GM12878 (cell line): Measurements from ENCODE around the gene FKBP11. TPM values are rescaled to one million over a fixed set of nuclear protein-coding genes. Genes with fewer than 3 reads are reported as not detected.

Source experiments
- ATAC-seq: fragments of 200-7000 bp; cut with Tn5 transposase; 3 replicates; pipeline ENCODE4 v1.9.1; 2020; ENCODE audit warnings: mild to moderate bottlenecking, moderate library complexity
- BruUV-seq: library from RNA; stranded (reverse); fragments of 400-500 nt; replicated peaks from 2 replicates; lab custom pipeline; 2021; lab: Mats Ljungman, UMichigan
- CTCF ChIA-PET: fragments of 300-600 bp; sonication (Branson Sonifier 250); formaldehyde crosslinking; extraction: SDS; loops from one replicate; lab custom pipeline; 2021; ENCODE audit warnings: inconsistent platforms; lab: Yijun Ruan, JAX
- POLR2A ChIA-PET: fragments of 350-600 bp; formaldehyde crosslinking; extraction: SDS; loops from one replicate; lab custom pipeline; 2021; ENCODE audit warnings: inconsistent platforms; lab: Charles Lee
- RAD21 ChIA-PET: fragments of 300-600 bp; sonication (Branson Sonifier 250); formaldehyde crosslinking; loops from one replicate; lab custom pipeline; 2023; ENCODE audit warnings: antibody characterized with exemption; ENCODE audit not compliant: unreplicated experiment; lab: Charles Lee
- SMC1A ChIA-PET: fragments of 300-600 bp; sonication (Branson Sonifier 250); formaldehyde crosslinking; loops from one replicate; lab custom pipeline; 2023; ENCODE audit not compliant: unreplicated experiment, uncharacterized antibody; lab: Charles Lee
- DNase-seq: peaks from one replicate; pipeline ENCODE4 v3.0.0-alpha.2; 2011; ENCODE audit warnings: low read depth, low spot score
- FAIRE-seq: peaks from 3 replicates; lab custom pipeline; 2011; peaks lifted over from hg19 to GRCh38; lab: Jason Lieb, UNC
- H2AFZ ChIP-seq: 2 replicates; pipeline ENCODE4 v1.6.0; 2011; ENCODE audit warnings: low read depth, low read length, control low read depth; ENCODE audit not compliant: control insufficient read depth
- H3K27ac ChIP-seq: 2 replicates; pipeline ENCODE4 v1.5.1; 2011; ENCODE audit warnings: control low read depth; ENCODE audit not compliant: control insufficient read depth, insufficient read depth
- H3K27me3 ChIP-seq, 2 experiments: replicated peaks in 1 of 2; 2 replicates each; pipeline versions ENCODE4 v1.6.0 to v1.6.1; 2011; ENCODE audit warnings: low read length in 1 of 2; ENCODE audit not compliant: control insufficient read depth in 2 of 2, insufficient read depth in 2 of 2
- H3K36me3 ChIP-seq, 2 experiments: 2 replicates each; pipeline ENCODE4 v1.5.1; 2011; ENCODE audit warnings: low read length in 1 of 2; ENCODE audit not compliant: control insufficient read depth in 2 of 2, insufficient read depth in 2 of 2
- H3K4me1 ChIP-seq: 2 replicates; pipeline ENCODE4 v1.6.1; 2011; ENCODE audit warnings: mild to moderate bottlenecking, low read length, moderate library complexity, mixed read lengths; ENCODE audit not compliant: control insufficient read depth, insufficient read depth
- H3K4me2 ChIP-seq: 2 replicates; pipeline ENCODE4 v1.6.0; 2011; ENCODE audit warnings: control low read depth; ENCODE audit not compliant: control insufficient read depth, insufficient read depth
- H3K4me3 ChIP-seq: fragments of 200-600 bp; sonication (generic); 2 replicates; pipeline ENCODE4 v1.5.1; 2016
- H3K79me2 ChIP-seq: 2 replicates; pipeline ENCODE4 v1.6.0; 2011; ENCODE audit warnings: low read length; ENCODE audit not compliant: control insufficient read depth, insufficient read depth
- H3K9ac ChIP-seq: 2 replicates; pipeline ENCODE4 v1.8.0; 2011; ENCODE audit warnings: low read length, control low read depth, mixed read lengths; ENCODE audit not compliant: control insufficient read depth, insufficient read depth
- H3K9me3 ChIP-seq: replicated peaks from 3 replicates; pipeline ENCODE4 v1.5.1; 2011; ENCODE audit warnings: mild to moderate bottlenecking, low read length; ENCODE audit not compliant: control insufficient read depth, insufficient read depth
- H4K20me1 ChIP-seq: 2 replicates; pipeline ENCODE4 v1.6.0; 2011; ENCODE audit not compliant: control insufficient read depth, insufficient read depth
- BMI1 ChIP-seq: fragments of 450-650 bp; IDR thresholded peaks from 2 replicates; pipeline ENCODE4 v1.6.1; 2016; ENCODE audit warnings: mild to moderate bottlenecking, moderate library complexity, borderline replicate concordance
- BRCA1 ChIP-seq: IDR thresholded peaks from 2 replicates; pipeline ENCODE4 v1.6.1; 2011; ENCODE audit warnings: low read depth, low read length, improper control_type of control experiment
- CREB1 ChIP-seq: IDR thresholded peaks from 2 replicates; pipeline ENCODE4 v1.6.1; 2012; ENCODE audit warnings: low read depth, mild to moderate bottlenecking, inconsistent platforms
- FOXM1 ChIP-seq: IDR thresholded peaks from 2 replicates; pipeline ENCODE4 v1.6.1; 2012; ENCODE audit warnings: low read depth, mild to moderate bottlenecking, inconsistent platforms, low read length, moderate library complexity
- HDAC6 ChIP-seq: fragments of 200-600 bp; sonication (generic); IDR thresholded peaks from one replicate; pipeline ENCODE4 v1.8.0; 2017; ENCODE audit warnings: antibody characterized with exemption; ENCODE audit not compliant: unreplicated experiment
- LARP7 ChIP-seq: fragments of 450-650 bp; IDR thresholded peaks from 2 replicates; pipeline ENCODE4 v1.6.1; 2017; ENCODE audit warnings: mild to moderate bottlenecking
- NR2C2 ChIP-seq: IDR thresholded peaks from 2 replicates; pipeline ENCODE4 v1.6.1; 2011; ENCODE audit warnings: borderline replicate concordance, low read depth; ENCODE audit not compliant: control insufficient read depth, insufficient read length
- POU2F2 ChIP-seq: IDR thresholded peaks from 3 replicates; pipeline ENCODE4 v1.6.1; 2011; ENCODE audit warnings: low read depth, mild to moderate bottlenecking, low read length, borderline replicate concordance
- TBL1XR1 ChIP-seq: IDR thresholded peaks from 2 replicates; pipeline ENCODE4 v1.6.1; 2012; ENCODE audit warnings: low read depth, low read length, improper control_type of control experiment
- ZNF274 ChIP-seq: IDR thresholded peaks from one replicate; pipeline ENCODE4 v1.8.0; 2011; ENCODE audit not compliant: insufficient read length, insufficient read depth
- ZNF384 ChIP-seq: IDR thresholded peaks from 2 replicates; pipeline ENCODE4 v1.6.1; 2012; ENCODE audit warnings: low read depth, mild to moderate bottlenecking, low read length, improper control_type of control experiment, borderline replicate concordance
- WGBS: methylation state at CpG from one replicate; pipeline ENCODE4 v1.1.6; 2016; ENCODE audit warnings: low lambda C conversion rate; ENCODE audit not compliant: insufficient replicate concordance, insufficient coverage; ENCODE audit errors: missing lambda C conversion rate; 5-methylcytosine and 5-hydroxymethylcytosine counted together
- in situ Hi-C: fragments of 300-500 bp; cut with MboI; formaldehyde crosslinking; loops from 9 replicates; pipeline ENCODE4 v1.14.3; 2018; ENCODE audit warnings: mixed read lengths
- intact Hi-C: fragments of 100-400 bp; cut with micrococcal nuclease; formaldehyde crosslinking; loops from one replicate; pipeline ENCODE4 v1.14.2; 2022; ENCODE audit not compliant: unreplicated experiment
- polyA plus RNA-seq, 11 experiments: library from polyadenylated mRNA; depleted of rRNA in 4 of 11; unstranded in 6 of 11; stranded (reverse) in 5 of 11; fragments of >200 nt; fragmentation: Nextera tagmentation in 4 of 11; fragmentation: Illumina TruSeq in 1 of 11; extraction: Ambion mirVana in 4 of 11; extraction: Trizol in 1 of 11; gene quantifications; 1 replicate in 1 of 11; 2 replicates in 10 of 11; pipeline versions ENCODE4 v1.2.1 to v1.2.3, GENCODE V29; 2011 to 2016; ENCODE audit warnings: inconsistent platforms in 2 of 11, missing spikeins in 2 of 11, low read depth in 1 of 11
- total RNA-seq, 4 experiments: library from RNA; depleted of rRNA in 3 of 4; stranded (reverse); fragments of >200 nt in 3 of 4; fragmentation: Illumina TruSeq in 1 of 4; extraction: Trizol in 1 of 4; gene quantifications; 2 replicates each; pipeline versions ENCODE4 v1.2.1 to v1.2.3, GENCODE V29; 2013 to 2021
- TF ChIP-seq, protein P1 (sequence below): IDR thresholded peaks from 2 replicates; pipeline ENCODE4 v1.6.1; 2011; ENCODE audit warnings: borderline replicate concordance, low read depth, mild to moderate bottlenecking, moderate library complexity, low read length; ENCODE audit not compliant: insufficient read depth, poor library complexity, severe bottlenecking
- TF ChIP-seq, protein P2 (sequence below): fragments of 150-350 bp; IDR thresholded peaks from 2 replicates; pipeline ENCODE4 v1.6.1; 2016; ENCODE audit warnings: low read depth, low read length
- TF ChIP-seq, protein P3 (sequence below): IDR thresholded peaks from 2 replicates; pipeline ENCODE4 v1.6.1; 2011; ENCODE audit warnings: low read depth, mild to moderate bottlenecking, low read length, moderate library complexity, borderline replicate concordance; ENCODE audit errors: extremely low read depth
- TF ChIP-seq, protein P4 (sequence below): fragments of 450-650 bp; IDR thresholded peaks from 2 replicates; pipeline ENCODE4 v1.6.1; 2017; ENCODE audit warnings: antibody characterized with exemption, mild to moderate bottlenecking, moderate library complexity

Gene FKBP11
- total and polyA plus RNA-seq, 10 of the 15 experiments (the other 5 are each of a cell fraction or from before 2014, with no cell fraction given): 25.0 to 135 (median 56.5) TPM

DNA sequence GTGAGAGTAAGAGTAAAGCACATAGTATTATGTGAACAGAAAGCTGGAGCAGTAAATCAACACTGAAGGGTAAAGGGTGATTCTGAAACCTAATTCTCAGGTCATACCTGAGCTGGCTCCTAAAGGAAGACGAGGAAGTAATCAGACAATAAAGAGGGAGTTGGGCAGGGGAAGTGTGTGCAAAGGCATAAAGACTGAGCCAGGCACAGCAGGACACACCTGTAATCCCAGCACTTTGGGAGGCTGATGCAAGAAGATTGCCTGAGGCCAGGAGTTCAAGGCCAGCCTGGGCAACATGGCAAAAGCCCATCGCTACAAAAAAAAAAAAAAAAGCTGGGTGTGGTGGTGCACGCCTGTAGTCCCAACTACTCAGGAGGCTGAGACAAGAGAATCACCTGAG, 22.4 kb upstream of the FKBP11 start (continued):
- TF ChIP-seq FOXM1 (no peak), ZNF274 (no peak), BRCA1 (no peak), LARP7 (no peak), NR2C2 (no peak), POU2F2 (no peak), HDAC6 (no peak)
- TF ChIP-seq, protein P1, sequence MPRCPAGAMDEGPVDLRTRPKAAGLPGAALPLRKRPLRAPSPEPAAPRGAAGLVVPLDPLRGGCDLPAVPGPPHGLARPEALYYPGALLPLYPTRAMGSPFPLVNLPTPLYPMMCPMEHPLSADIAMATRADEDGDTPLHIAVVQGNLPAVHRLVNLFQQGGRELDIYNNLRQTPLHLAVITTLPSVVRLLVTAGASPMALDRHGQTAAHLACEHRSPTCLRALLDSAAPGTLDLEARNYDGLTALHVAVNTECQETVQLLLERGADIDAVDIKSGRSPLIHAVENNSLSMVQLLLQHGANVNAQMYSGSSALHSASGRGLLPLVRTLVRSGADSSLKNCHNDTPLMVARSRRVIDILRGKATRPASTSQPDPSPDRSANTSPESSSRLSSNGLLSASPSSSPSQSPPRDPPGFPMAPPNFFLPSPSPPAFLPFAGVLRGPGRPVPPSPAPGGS: no peak

DNA sequence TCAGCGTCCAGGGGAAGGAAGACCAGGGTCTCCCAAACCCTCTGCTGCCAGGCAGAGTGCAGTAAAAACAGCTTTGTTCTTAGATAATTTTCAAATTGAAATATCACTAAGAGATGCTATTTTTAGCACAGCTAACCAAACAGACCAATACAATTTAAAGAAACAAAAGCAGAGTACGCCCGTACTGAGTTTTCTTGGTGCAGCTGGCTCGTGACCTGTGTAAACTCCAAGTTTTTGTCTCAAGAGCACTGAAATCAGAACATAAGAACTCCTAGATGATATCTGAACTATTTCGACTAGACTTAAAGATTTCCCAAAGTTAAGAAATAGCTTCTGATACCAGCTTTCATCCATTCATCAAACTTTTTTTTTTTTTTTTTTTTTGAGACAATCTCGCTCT, 21.7 kb upstream of the FKBP11 start:
- 84% methylated on average over 6 of the region's 6 CpGs for WGBS
- DNase-seq: no peak
- Histone ChIP-seq H3K4me1 (no peaks in the 10 kb centered on the region; the same call in 1 of the 2 replicates), H3K9me3 (no peaks in the 10 kb centered on the region), H3K4me3 (no peak overlapping the region), H2AFZ (no peak overlapping the region), H3K27ac (no peak overlapping the region), H3K79me2 (peaks cover 20% of the 10 kb centered on the region), H3K9ac (no peak overlapping the region), H4K20me1 (0 out of 2 replicates have a peak, but pooled peaks cover 3% of the 10 kb centered on the region), H3K4me2 (no peak overlapping the region), H3K27me3 (no peaks in the 10 kb centered on the region), H3K36me3 (peaks cover 0 to 9% of the 10 kb centered on the region in 2 experiments; a peak in 3 of 4 replicates)
- RAD21 ChIA-PET: interaction anchor here (0.9 to 1.0 kb wide), 2 partner anchors 9 to 94 kb away, joined by 3 read pairs; no protein-coding TSS in a partner anchor
- POLR2A ChIA-PET: interaction anchor here (0.7 to 1.2 kb wide), 2 partner anchors 21 to 278 kb away, joined by 3 to 4 read pairs; partner anchors contain the start of gene FKBP11
- in situ Hi-C loops (no loop called here), intact Hi-C loops (no loop called here)
- CTCF ChIA-PET: interaction anchor here (1.7 to 6.0 kb wide), 3 partner anchors 11 to 41 kb away, joined by 7 to 24 read pairs (median 7); partner anchors contain the start of gene FKBP11
- no TSS peak for BruUV-seq
- FAIRE-seq: no peak
- ATAC-seq: no peak
- SMC1A ChIA-PET: interaction anchor here (0.9 kb wide), 1 partner anchor 17 kb away, joined by 3 read pairs; no protein-coding TSS in a partner anchor
- TF ChIP-seq, protein P2, sequence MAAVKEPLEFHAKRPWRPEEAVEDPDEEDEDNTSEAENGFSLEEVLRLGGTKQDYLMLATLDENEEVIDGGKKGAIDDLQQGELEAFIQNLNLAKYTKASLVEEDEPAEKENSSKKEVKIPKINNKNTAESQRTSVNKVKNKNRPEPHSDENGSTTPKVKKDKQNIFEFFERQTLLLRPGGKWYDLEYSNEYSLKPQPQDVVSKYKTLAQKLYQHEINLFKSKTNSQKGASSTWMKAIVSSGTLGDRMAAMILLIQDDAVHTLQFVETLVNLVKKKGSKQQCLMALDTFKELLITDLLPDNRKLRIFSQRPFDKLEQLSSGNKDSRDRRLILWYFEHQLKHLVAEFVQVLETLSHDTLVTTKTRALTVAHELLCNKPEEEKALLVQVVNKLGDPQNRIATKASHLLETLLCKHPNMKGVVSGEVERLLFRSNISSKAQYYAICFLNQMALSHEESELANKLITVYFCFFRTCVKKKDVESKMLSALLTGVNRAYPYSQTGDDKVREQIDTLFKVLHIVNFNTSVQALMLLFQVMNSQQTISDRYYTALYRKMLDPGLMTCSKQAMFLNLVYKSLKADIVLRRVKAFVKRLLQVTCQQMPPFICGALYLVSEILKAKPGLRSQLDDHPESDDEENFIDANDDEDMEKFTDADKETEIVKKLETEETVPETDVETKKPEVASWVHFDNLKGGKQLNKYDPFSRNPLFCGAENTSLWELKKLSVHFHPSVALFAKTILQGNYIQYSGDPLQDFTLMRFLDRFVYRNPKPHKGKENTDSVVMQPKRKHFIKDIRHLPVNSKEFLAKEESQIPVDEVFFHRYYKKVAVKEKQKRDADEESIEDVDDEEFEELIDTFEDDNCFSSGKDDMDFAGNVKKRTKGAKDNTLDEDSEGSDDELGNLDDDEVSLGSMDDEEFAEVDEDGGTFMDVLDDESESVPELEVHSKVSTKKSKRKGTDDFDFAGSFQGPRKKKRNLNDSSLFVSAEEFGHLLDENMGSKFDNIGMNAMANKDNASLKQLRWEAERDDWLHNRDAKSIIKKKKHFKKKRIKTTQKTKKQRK: no peak
- TF ChIP-seq, protein P3, sequence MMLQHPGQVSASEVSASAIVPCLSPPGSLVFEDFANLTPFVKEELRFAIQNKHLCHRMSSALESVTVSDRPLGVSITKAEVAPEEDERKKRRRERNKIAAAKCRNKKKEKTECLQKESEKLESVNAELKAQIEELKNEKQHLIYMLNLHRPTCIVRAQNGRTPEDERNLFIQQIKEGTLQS: no peak
- TF ChIP-seq TBL1XR1 (no peak), ZNF384 (no peak), CREB1 (no peak), BMI1 (no peak)
- TF ChIP-seq, protein P4, sequence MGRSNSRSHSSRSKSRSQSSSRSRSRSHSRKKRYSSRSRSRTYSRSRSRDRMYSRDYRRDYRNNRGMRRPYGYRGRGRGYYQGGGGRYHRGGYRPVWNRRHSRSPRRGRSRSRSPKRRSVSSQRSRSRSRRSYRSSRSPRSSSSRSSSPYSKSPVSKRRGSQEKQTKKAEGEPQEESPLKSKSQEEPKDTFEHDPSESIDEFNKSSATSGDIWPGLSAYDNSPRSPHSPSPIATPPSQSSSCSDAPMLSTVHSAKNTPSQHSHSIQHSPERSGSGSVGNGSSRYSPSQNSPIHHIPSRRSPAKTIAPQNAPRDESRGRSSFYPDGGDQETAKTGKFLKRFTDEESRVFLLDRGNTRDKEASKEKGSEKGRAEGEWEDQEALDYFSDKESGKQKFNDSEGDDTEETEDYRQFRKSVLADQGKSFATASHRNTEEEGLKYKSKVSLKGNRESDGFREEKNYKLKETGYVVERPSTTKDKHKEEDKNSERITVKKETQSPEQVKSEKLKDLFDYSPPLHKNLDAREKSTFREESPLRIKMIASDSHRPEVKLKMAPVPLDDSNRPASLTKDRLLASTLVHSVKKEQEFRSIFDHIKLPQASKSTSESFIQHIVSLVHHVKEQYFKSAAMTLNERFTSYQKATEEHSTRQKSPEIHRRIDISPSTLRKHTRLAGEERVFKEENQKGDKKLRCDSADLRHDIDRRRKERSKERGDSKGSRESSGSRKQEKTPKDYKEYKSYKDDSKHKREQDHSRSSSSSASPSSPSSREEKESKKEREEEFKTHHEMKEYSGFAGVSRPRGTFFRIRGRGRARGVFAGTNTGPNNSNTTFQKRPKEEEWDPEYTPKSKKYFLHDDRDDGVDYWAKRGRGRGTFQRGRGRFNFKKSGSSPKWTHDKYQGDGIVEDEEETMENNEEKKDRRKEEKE: no peak
